ENCODE results near the gene KCNAB3. TPM values are rescaled to one million over a fixed set of nuclear protein-coding genes. Genes with fewer than 3 reads are reported as not detected.

Gene KCNAB3
- polyA plus RNA-seq, 3 donors: 11.7 TPM; not detected in 2

DNA sequence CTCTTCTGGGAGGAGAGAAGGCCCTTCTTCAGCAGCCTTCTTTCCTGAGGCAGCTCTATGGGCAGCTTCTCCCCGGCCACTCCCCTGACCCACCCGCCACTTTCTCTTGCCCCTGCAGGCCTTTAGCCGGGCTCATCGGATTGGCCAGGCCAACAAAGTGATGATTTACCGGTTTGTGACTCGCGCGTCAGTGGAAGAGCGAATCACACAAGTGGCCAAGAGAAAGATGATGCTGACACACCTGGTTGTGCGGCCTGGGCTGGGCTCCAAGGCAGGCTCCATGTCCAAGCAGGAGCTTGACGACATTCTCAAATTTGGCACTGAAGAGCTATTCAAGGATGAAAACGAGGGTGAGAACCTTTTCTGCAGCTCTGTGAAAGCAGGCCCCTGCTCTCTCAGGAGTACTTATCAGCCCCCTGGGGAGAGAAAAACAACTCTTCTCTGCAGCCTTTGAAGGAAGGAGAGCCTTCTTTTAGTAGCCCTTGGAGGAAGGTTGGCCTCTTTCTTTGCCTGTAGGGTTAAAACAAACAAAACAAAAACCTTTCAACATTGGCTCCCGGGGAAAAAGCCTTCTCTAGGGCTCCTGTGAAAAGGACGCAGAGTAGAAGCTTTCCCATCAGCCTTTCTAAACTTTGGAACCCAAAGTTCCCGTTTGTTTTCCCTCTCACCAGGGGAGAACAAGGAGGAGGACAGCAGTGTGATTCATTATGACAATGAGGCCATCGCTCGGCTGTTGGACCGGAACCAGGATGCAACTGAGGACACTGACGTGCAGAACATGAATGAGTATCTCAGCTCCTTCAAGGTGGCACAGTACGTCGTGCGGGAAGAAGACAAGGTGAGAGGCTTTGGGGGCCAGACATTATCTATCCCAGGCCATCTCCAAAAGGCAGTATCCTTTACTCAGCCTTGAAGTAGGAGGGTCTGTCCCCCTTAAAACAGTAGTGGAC lies 26.2 kb downstream of the KCNAB3 start:
- Histone ChIP-seq H3K27me3 (ENCODE audit: control insufficient read depth in 2 of 2, insufficient read depth in 2 of 2, low read length in 2 of 2) (no peaks in the 10 kb centered on the region), H3K9ac (ENCODE audit: insufficient read depth, low read length, poor library complexity, severe bottlenecking) (no peak overlapping the region), H3K4me3 (replicated peaks in 1 of 3; ENCODE audit: low read depth in 2 of 3, low read length in 3 of 3) (no peak overlapping the region), H3K36me3 (replicated peaks in 1 of 2; ENCODE audit: control insufficient read depth in 1 of 2, insufficient read depth in 2 of 2, low read length in 2 of 2) (peaks cover 99 to 100% of the 10 kb centered on the region in 2 donors), H3K4me2 (replicated peaks; ENCODE audit: extremely low read depth, low read length, poor library complexity, severe bottlenecking) (no peak overlapping the region), H3K4me1 (ENCODE audit: control insufficient read depth in 1 of 2, insufficient read depth in 2 of 2, low read length in 2 of 2) (no peaks in the 10 kb centered on the region), H2AFZ (ENCODE audit: insufficient read depth, low read depth, low read length, poor library complexity, severe bottlenecking) (no peak overlapping the region), H4K20me1 (ENCODE audit: insufficient read depth, low read length) (no peaks in the 10 kb centered on the region), H3K27ac (ENCODE audit: low read depth in 1 of 2, low read length in 2 of 2) (no peak overlapping the region), H3K79me2 (ENCODE audit: insufficient read depth, low read length) (no peaks in the 10 kb centered on the region), H3K9me3 (replicated peaks in 1 of 2; ENCODE audit: control insufficient read depth in 1 of 2, insufficient read depth in 1 of 2, low read length in 2 of 2) (no peaks in the 10 kb centered on the region)
- no peak for DNase-seq
- Mint-ChIP-seq H3K36me3 (peaks cover 97 to 100% of the 10 kb centered on the region in 2 donors), H3K27ac (no peak overlapping the region), H3K4me1 (no peaks in the 10 kb centered on the region), H3K4me3 (no peak overlapping the region), H3K9me3 (no peaks in the 10 kb centered on the region), H3K27me3 (ENCODE audit: low read depth in 3 of 3) (peaks cover 0 to 3% (median 2%) of the 10 kb centered on the region in 3 donors)
- intact Hi-C loops (cut with micrococcal nuclease): no loop called here
- 98% methylated on average over 17 of the region's 22 CpGs for WGBS (ENCODE audit: insufficient coverage)
- TF ChIP-seq, protein P1, sequence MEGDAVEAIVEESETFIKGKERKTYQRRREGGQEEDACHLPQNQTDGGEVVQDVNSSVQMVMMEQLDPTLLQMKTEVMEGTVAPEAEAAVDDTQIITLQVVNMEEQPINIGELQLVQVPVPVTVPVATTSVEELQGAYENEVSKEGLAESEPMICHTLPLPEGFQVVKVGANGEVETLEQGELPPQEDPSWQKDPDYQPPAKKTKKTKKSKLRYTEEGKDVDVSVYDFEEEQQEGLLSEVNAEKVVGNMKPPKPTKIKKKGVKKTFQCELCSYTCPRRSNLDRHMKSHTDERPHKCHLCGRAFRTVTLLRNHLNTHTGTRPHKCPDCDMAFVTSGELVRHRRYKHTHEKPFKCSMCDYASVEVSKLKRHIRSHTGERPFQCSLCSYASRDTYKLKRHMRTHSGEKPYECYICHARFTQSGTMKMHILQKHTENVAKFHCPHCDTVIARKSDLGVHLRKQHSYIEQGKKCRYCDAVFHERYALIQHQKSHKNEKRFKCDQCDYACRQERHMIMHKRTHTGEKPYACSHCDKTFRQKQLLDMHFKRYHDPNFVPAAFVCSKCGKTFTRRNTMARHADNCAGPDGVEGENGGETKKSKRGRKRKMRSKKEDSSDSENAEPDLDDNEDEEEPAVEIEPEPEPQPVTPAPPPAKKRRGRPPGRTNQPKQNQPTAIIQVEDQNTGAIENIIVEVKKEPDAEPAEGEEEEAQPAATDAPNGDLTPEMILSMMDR (IDR thresholded peaks at IDR 0.05): no peak

- TF ChIP-seq, protein P1 (IDR thresholded peaks at IDR 0.05): peak; percentile 74
- Histone ChIP-seq H4K20me1 (ENCODE audit: insufficient read depth, low read length) (no peaks in the 10 kb centered on the region), H3K4me2 (replicated peaks; ENCODE audit: extremely low read depth, low read length, poor library complexity, severe bottlenecking) (no peak overlapping the region), H3K27ac (ENCODE audit: low read depth in 1 of 2, low read length in 2 of 2) (peak overlapping the region in 1 of 2 donors; percentile 18), H3K36me3 (replicated peaks in 1 of 2; ENCODE audit: control insufficient read depth in 1 of 2, insufficient read depth in 2 of 2, low read length in 2 of 2) (peaks cover 75 to 99% of the 10 kb centered on the region in 2 donors), H3K4me3 (replicated peaks in 1 of 3; ENCODE audit: low read depth in 2 of 3, low read length in 3 of 3) (no peak overlapping the region), H3K9ac (ENCODE audit: insufficient read depth, low read length, poor library complexity, severe bottlenecking) (no peak overlapping the region), H3K79me2 (ENCODE audit: insufficient read depth, low read length) (peaks cover 11% of the 10 kb centered on the region), H2AFZ (ENCODE audit: insufficient read depth, low read depth, low read length, poor library complexity, severe bottlenecking) (no peak overlapping the region), H3K9me3 (replicated peaks in 1 of 2; ENCODE audit: control insufficient read depth in 1 of 2, insufficient read depth in 1 of 2, low read length in 2 of 2) (no peaks in the 10 kb centered on the region), H3K27me3 (ENCODE audit: control insufficient read depth in 2 of 2, insufficient read depth in 2 of 2, low read length in 2 of 2) (no peaks in the 10 kb centered on the region), H3K4me1 (ENCODE audit: control insufficient read depth in 1 of 2, insufficient read depth in 2 of 2, low read length in 2 of 2) (no peaks in the 10 kb centered on the region)
- Mint-ChIP-seq H3K9me3 (no peaks in the 10 kb centered on the region), H3K4me3 (no peak overlapping the region), H3K4me1 (peaks cover 8% of the 10 kb centered on the region), H3K27me3 (ENCODE audit: low read depth in 3 of 3) (peaks cover 0 to 3% (median 2%) of the 10 kb centered on the region in 3 donors), H3K27ac (peak overlapping the region in 6 of 7 donors; percentile 13 to 84 (median 54)), H3K36me3 (peaks cover 90 to 97% of the 10 kb centered on the region in 2 donors)
- WGBS (ENCODE audit: insufficient coverage): 68% methylated on average over 3 of the region's 6 CpGs
- DNase-seq: peak; percentile 52 to 67 (median 54)
- intact Hi-C loops (cut with micrococcal nuclease): loop anchor here (2.0 to 5.0 kb wide), 5 partner anchors 35 to 160 kb away; no protein-coding TSS in a partner anchor
These were observed 31.9 kb downstream of the KCNAB3 start for GRCh38 chr17:7897773-7898172.

All from CD14-positive monocyte (primary cell).